ENCODE measurements around the gene GNG3. TPM values are rescaled to one million over a fixed set of nuclear protein-coding genes. Genes with fewer than 3 reads are reported as not detected.

GNG3 gene
- total RNA-seq, 1 experiment from 2014 or later: not detected

GRCh38 chr11:62713343-62713742 lies 5.9 kb downstream of the GNG3 start:
- DNase-seq (ENCODE audit: unreplicated experiment): no peak
- H3K4me1 Mint-ChIP-seq (ENCODE audit: insufficient read depth, unreplicated experiment): peaks cover 21% of the 10 kb centered on the region
- POLR2A ChIA-PET: interaction anchor here (0.9 to 15.7 kb wide), 2 partner anchors 13 to 40 kb away, joined by 3 to 197 read pairs; partner anchors contain the start of genes HNRNPUL2 and TTC9C
- CTCF ChIA-PET: interaction anchor here (0.7 to 0.8 kb wide), 3 partner anchors 24 to 180 kb away, joined by 3 to 4 read pairs (median 3); partner anchors contain the start of gene LRRN4CL
- BruUV-seq (replicated peaks): no TSS peak
- no peaks in the 10 kb centered on the region for H3K27me3 Mint-ChIP-seq (ENCODE audit: insufficient read depth, unreplicated experiment)
- TF ChIP-seq, protein P1, sequence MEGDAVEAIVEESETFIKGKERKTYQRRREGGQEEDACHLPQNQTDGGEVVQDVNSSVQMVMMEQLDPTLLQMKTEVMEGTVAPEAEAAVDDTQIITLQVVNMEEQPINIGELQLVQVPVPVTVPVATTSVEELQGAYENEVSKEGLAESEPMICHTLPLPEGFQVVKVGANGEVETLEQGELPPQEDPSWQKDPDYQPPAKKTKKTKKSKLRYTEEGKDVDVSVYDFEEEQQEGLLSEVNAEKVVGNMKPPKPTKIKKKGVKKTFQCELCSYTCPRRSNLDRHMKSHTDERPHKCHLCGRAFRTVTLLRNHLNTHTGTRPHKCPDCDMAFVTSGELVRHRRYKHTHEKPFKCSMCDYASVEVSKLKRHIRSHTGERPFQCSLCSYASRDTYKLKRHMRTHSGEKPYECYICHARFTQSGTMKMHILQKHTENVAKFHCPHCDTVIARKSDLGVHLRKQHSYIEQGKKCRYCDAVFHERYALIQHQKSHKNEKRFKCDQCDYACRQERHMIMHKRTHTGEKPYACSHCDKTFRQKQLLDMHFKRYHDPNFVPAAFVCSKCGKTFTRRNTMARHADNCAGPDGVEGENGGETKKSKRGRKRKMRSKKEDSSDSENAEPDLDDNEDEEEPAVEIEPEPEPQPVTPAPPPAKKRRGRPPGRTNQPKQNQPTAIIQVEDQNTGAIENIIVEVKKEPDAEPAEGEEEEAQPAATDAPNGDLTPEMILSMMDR (IDR thresholded peaks at IDR 0.05; ENCODE audit: unreplicated experiment): no peak
- no peak overlapping the region for H3K27ac Mint-ChIP-seq (ENCODE audit: low read depth, unreplicated experiment)
- H3K9me3 Mint-ChIP-seq (ENCODE audit: unreplicated experiment): no peaks in the 10 kb centered on the region
- peaks cover 72% of the 10 kb centered on the region for H3K36me3 Mint-ChIP-seq (ENCODE audit: insufficient read depth, unreplicated experiment)
- intact Hi-C loops (cut with micrococcal nuclease): no loop called here
- H3K4me3 Mint-ChIP-seq (ENCODE audit: unreplicated experiment): no peak overlapping the region

GRCh38 chr11:62715150-62716130 lies 8.0 kb downstream of the GNG3 start:
- CTCF ChIA-PET: interaction anchor here (0.6 to 1.7 kb wide), 6 partner anchors 15 to 72 kb away, joined by 3 to 5 read pairs (median 4); partner anchors contain the start of gene TMEM179B
- peaks cover 15% of the 10 kb centered on the region for H3K4me1 Mint-ChIP-seq (ENCODE audit: insufficient read depth, unreplicated experiment)
- no peak for DNase-seq (ENCODE audit: unreplicated experiment)
- BruUV-seq (replicated peaks): no TSS peak
- H3K4me3 Mint-ChIP-seq (ENCODE audit: unreplicated experiment): no peak overlapping the region
- peaks cover 78% of the 10 kb centered on the region for H3K36me3 Mint-ChIP-seq (ENCODE audit: insufficient read depth, unreplicated experiment)
- POLR2A ChIA-PET: interaction anchor here (1.7 to 15.7 kb wide), 2 partner anchors 10 to 11 kb away, joined by 5 to 197 read pairs; partner anchors contain the start of genes HNRNPUL2 and TTC9C
- intact Hi-C loops (cut with micrococcal nuclease): no loop called here
- H3K9me3 Mint-ChIP-seq (ENCODE audit: unreplicated experiment): no peaks in the 10 kb centered on the region
- H3K27me3 Mint-ChIP-seq (ENCODE audit: insufficient read depth, unreplicated experiment): no peaks in the 10 kb centered on the region
- TF ChIP-seq, protein P1 (IDR thresholded peaks at IDR 0.05; ENCODE audit: unreplicated experiment): no peak
- H3K27ac Mint-ChIP-seq (ENCODE audit: low read depth, unreplicated experiment): no peak overlapping the region

- no peaks in the 10 kb centered on the region for H3K27me3 Mint-ChIP-seq (ENCODE audit: insufficient read depth, unreplicated experiment)
- H3K4me3 Mint-ChIP-seq (ENCODE audit: unreplicated experiment): no peak overlapping the region
- ChIA-PET POLR2A (interaction anchor here (1.7 to 15.7 kb wide), 2 partner anchors 10 to 11 kb away, joined by 5 to 197 read pairs; partner anchors contain the start of genes HNRNPUL2 and TTC9C), CTCF (interaction anchor here (0.7 to 1.7 kb wide), 3 partner anchors 23 to 60 kb away, joined by 3 to 5 read pairs (median 3); no protein-coding TSS in a partner anchor)
- no peak for DNase-seq (ENCODE audit: unreplicated experiment)
- TF ChIP-seq, protein P1 (IDR thresholded peaks at IDR 0.05; ENCODE audit: unreplicated experiment): no peak
- H3K27ac Mint-ChIP-seq (ENCODE audit: low read depth, unreplicated experiment): no peak overlapping the region
- peaks cover 79% of the 10 kb centered on the region for H3K36me3 Mint-ChIP-seq (ENCODE audit: insufficient read depth, unreplicated experiment)
- intact Hi-C loops (cut with micrococcal nuclease): no loop called here
- H3K9me3 Mint-ChIP-seq (ENCODE audit: unreplicated experiment): no peaks in the 10 kb centered on the region
- H3K4me1 Mint-ChIP-seq (ENCODE audit: insufficient read depth, unreplicated experiment): peaks cover 15% of the 10 kb centered on the region
- no TSS peak for BruUV-seq (replicated peaks)
Observed at GRCh38 chr11:62716206-62716605, 8.7 kb downstream of the GNG3 start.

- CTCF ChIA-PET: interaction anchor here (0.5 to 1.7 kb wide), 5 partner anchors 16 to 128 kb away, joined by 3 to 8 read pairs (median 3); no protein-coding TSS in a partner anchor
- no TSS peak for BruUV-seq (replicated peaks)
- H3K27me3 Mint-ChIP-seq (ENCODE audit: insufficient read depth, unreplicated experiment): no peaks in the 10 kb centered on the region
- no peak overlapping the region for H3K27ac Mint-ChIP-seq (ENCODE audit: low read depth, unreplicated experiment)
- TF ChIP-seq, protein P1 (IDR thresholded peaks at IDR 0.05; ENCODE audit: unreplicated experiment): no peak
- intact Hi-C loops (cut with micrococcal nuclease): no loop called here
- no peak for DNase-seq (ENCODE audit: unreplicated experiment)
- POLR2A ChIA-PET: interaction anchor here (0.6 to 15.7 kb wide), 3 partner anchors 9 to 161 kb away, joined by 3 to 197 read pairs (median 4); partner anchors contain the start of genes HNRNPUL2, TAF6L and TTC9C
- H3K4me3 Mint-ChIP-seq (ENCODE audit: unreplicated experiment): no peak overlapping the region
- H3K4me1 Mint-ChIP-seq (ENCODE audit: insufficient read depth, unreplicated experiment): peaks cover 15% of the 10 kb centered on the region
- no peaks in the 10 kb centered on the region for H3K9me3 Mint-ChIP-seq (ENCODE audit: unreplicated experiment)
- peaks cover 79% of the 10 kb centered on the region for H3K36me3 Mint-ChIP-seq (ENCODE audit: insufficient read depth, unreplicated experiment)
Observed at GRCh38 chr11:62716816-62717215, 9.3 kb downstream of the GNG3 start.

All from MCF 10A (cell line).